Measurements from ENCODE around the gene MGAT4A. TPM values are rescaled to one million over a fixed set of nuclear protein-coding genes. Genes with fewer than 3 reads are reported as not detected.

Gene MGAT4A
- total RNA-seq, 4 donors from 2014 or later, result 12.6 to 50.0 (median 16.1) TPM

DNA sequence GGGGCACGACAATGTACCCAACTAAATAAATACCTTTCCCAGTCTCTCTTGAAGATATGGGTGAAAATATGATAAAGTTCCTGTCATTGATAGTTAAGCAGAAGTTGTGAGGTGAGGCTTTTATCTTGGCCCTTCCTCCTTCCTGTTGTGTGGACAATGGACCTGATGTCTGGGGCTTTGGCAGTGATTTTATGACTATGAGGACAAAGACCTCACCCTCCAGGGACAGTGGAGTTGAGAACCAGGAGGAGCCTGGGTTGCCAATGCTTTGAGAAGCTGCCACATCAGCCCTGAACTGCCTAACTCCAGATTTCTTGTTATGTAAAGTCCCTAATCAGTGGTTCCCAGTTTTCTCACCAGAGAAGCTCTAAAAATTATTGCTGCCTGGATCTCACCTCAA lies 20.8 kb upstream of the MGAT4A start:
- DNase-seq (ENCODE audit: low spot score in 2 of 2), result no peak
- Histone ChIP-seq H3K4me3 (no peak overlapping the region), H3K4me1 (peaks cover 0 to 5% (median 3%) of the 10 kb centered on the region in 4 donors), H3K27me3 (no peaks in the 10 kb centered on the region), H3K9me3 (no peaks in the 10 kb centered on the region), H3K36me3 (no peaks in the 10 kb centered on the region), H3K27ac (no peak overlapping the region)
- WGBS, 2 donors, result 79 to 87% methylated on average over 1 of the region's 1 CpG
- TF ChIP-seq EP300 (IDR thresholded peaks at IDR 0.05) (no peak), POLR2A (IDR thresholded peaks at IDR 0.05) (no peak), CTCF (IDR thresholded peaks at IDR 0.05) (no peak)

DNA sequence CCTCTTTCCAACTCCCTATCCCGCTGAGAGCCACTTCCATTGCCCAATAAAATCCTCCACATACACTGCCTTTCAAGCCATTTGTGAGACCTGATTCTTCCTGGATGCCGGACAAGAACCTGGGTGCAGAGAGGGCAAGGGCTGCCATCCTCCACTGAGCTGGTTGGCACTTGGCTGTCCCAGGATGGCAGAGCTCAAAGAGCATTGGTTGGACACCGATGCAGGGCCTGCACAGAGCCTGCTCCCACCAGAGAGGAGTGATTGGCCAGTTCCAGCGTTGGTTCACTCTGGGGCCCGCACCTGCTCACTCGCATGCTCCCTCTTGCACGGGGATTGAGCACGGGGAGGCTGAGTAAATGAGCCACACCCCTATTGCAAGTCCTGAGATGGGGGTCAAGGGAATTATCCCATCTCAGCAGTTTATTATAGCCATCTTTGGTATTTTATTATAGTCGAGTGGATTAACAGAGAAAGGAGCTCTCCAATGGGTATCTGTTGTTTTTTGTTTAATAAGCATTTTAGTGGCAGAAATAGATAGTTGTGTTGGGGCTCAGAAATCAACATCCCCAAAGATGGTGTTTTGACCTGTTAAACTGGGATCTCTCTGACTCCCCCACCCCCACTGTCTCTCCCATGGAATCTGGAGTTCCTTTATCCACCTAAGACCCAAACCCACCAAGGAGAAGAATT lies 19.8 kb upstream of the MGAT4A start:
- H3K36me3 ChIP-seq, result no peaks in the 10 kb centered on the region

DNA sequence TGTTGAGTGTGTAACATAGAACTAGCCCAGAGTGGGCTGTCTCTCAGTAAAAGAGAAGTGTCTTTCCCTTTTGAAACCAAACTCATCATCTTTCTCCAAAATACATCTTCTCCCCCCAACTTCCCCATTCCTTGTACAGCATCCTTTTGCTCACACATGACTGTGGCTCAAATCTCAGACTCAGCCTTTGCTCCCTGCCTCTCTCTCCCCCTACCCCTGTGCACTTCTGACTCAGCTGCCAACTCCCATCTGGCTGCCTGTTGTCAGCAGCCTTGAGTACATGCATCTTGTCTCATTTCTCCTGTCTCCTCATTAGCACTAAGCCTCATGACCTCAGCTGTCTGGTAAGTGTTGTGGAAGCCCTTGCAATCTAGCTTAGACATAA lies 18.1 kb upstream of the MGAT4A start:
- H3K4me1 ChIP-seq, result peaks cover 0 to 5% (median 3%) of the 10 kb centered on the region in 4 donors
- no peak overlapping the region for H3K4me3 ChIP-seq
- TF ChIP-seq CTCF (IDR thresholded peaks at IDR 0.05), result no peak
- TF ChIP-seq EP300 (IDR thresholded peaks at IDR 0.05), result peak in 1 of 2 donors; percentile 77
- no peak for TF ChIP-seq POLR2A (IDR thresholded peaks at IDR 0.05)
- no peaks in the 10 kb centered on the region for H3K9me3 ChIP-seq
- no peaks in the 10 kb centered on the region for H3K27me3 ChIP-seq
- no peak overlapping the region for H3K27ac ChIP-seq
- H3K36me3 ChIP-seq, result no peaks in the 10 kb centered on the region
- DNase-seq (ENCODE audit: low spot score in 2 of 2), result no peak

More for the DNA sequence above, 19.8 kb upstream of the MGAT4A start:
- Histone ChIP-seq H3K27ac (peak overlapping the region in 1 of 4 donors; percentile 34), H3K4me1 (peaks cover 0 to 5% (median 3%) of the 10 kb centered on the region in 4 donors), H3K27me3 (no peaks in the 10 kb centered on the region), H3K9me3 (no peaks in the 10 kb centered on the region), H3K4me3 (no peak overlapping the region)
- WGBS, 2 donors, result 89 to 96% methylated on average over 9 of the region's 9 CpGs
- TF ChIP-seq CTCF (IDR thresholded peaks at IDR 0.05) (no peak), EP300 (IDR thresholded peaks at IDR 0.05) (no peak), POLR2A (IDR thresholded peaks at IDR 0.05) (no peak)
- DNase-seq (ENCODE audit: low spot score in 2 of 2), result no peak

DNA sequence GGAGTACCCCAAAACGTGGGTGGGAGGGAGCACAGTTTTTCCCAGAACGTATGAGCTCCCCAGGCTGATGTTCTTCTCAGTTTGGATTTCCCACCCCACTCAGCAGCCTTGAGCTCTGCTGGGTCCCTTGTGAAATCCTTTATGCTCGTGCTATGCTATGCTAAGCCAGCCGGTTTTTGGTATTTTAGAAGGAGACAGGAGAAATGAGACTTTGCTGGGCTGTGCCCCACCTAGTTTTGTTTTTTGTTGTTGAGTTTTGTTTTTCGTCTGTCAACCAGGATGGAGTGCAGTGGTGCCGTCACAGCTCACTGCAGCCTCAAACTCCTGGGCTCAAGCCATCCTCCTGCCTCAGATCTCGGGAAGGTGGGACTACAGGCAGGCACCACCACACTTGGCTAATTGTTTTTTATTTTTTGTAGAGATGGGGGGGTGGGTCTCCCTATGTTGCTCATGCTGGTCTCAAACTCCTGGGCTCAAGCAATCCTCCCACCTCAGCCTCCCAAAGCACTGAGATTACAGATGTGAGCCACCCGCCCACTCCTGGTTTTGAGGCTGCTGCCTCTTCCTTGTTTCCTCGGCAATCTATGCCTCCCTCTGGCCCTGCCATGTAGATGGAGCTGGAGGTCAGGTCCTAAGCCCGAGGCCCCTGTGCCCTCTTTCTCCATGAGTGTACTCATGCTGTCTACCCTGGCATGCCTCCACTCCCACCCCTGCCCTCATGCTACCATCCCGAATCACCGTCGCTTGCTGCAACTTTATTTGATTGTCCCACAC lies 17.5 kb upstream of the MGAT4A start:
- TF ChIP-seq CTCF (IDR thresholded peaks at IDR 0.05) (no peak), EP300 (IDR thresholded peaks at IDR 0.05) (no peak), POLR2A (IDR thresholded peaks at IDR 0.05) (no peak)
- Histone ChIP-seq H3K27ac (peak overlapping the region in 1 of 4 donors; percentile 55), H3K27me3 (no peaks in the 10 kb centered on the region), H3K4me3 (no peak overlapping the region), H3K4me1 (peaks cover 0 to 5% (median 3%) of the 10 kb centered on the region in 4 donors), H3K9me3 (no peaks in the 10 kb centered on the region), H3K36me3 (no peaks in the 10 kb centered on the region)
- no peak for DNase-seq (ENCODE audit: low spot score in 2 of 2)
- WGBS, 2 donors, result 57 to 58% methylated on average over 13 of the region's 13 CpGs

DNA sequence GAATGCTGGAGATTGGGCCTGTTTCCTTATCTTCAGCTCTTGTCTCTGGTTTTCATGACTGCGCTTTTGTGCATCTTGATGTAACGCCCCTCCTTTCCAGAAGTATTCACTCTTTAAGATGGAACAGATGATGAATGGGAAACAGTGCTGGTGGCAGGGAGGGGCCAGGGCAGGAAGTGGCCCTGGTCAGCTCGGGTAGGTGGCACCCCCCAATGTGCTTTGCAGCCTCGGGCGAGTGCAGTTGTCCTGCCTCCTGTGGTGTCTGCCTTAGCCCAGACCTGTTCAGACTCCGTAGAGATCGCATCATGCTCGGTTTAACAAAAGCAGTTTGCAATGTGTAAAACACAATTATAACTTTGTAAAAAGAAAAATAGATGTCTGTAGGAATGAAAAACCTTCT lies 17.0 kb upstream of the MGAT4A start:
- Histone ChIP-seq H3K36me3 (no peaks in the 10 kb centered on the region), H3K9me3 (no peaks in the 10 kb centered on the region), H3K27me3 (no peaks in the 10 kb centered on the region), H3K4me3 (no peak overlapping the region), H3K27ac (no peak overlapping the region), H3K4me1 (peaks cover 0 to 5% (median 3%) of the 10 kb centered on the region in 4 donors)
- no peak for DNase-seq (ENCODE audit: low spot score in 2 of 2)
- TF ChIP-seq POLR2A (IDR thresholded peaks at IDR 0.05) (no peak), EP300 (IDR thresholded peaks at IDR 0.05) (no peak), CTCF (IDR thresholded peaks at IDR 0.05) (no peak)
- WGBS, 2 donors, result 23 to 35% methylated on average over 8 of the region's 8 CpGs
